ENCODE data around the gene SPDYE6. TPM values are rescaled to one million over a fixed set of nuclear protein-coding genes. Genes with fewer than 3 reads are reported as not detected.

Gene SPDYE6
- total and polyA plus RNA-seq, 4 donors, result 0.08 to 0.10 TPM; not detected in 2

GRCh38 chr7:102296514-102296913 is 59.7 kb downstream of the SPDYE6 start:
- Histone ChIP-seq H3K36me3 (ENCODE audit: control insufficient read depth in 4 of 4, insufficient read depth in 4 of 4, low read length in 4 of 4) (no peaks in the 10 kb centered on the region), H3K27me3 (ENCODE audit: control insufficient read depth in 3 of 3, insufficient read depth in 3 of 3, low read length in 2 of 3) (peaks cover 0 to 7% (median 2%) of the 10 kb centered on the region in 3 donors), H3K4me3 (no peak overlapping the region), H3K27ac (ENCODE audit: low read depth in 1 of 2, low read length in 1 of 2) (no peak overlapping the region), H3K9ac (ENCODE audit: insufficient read depth in 1 of 2, low read length in 2 of 2) (no peak overlapping the region), H3K9me3 (ENCODE audit: control insufficient read depth in 4 of 4, insufficient read depth in 3 of 4, low read length in 3 of 4) (no peaks in the 10 kb centered on the region), H3K4me1 (ENCODE audit: control insufficient read depth in 5 of 5, insufficient read depth in 5 of 5, low read length in 5 of 5) (no peaks in the 10 kb centered on the region)
- no peak for DNase-seq
- WGBS, 2 donors, result 94 to 95% methylated on average over 7 of the region's 7 CpGs
- no peak for ATAC-seq (ENCODE audit: insufficient read depth, low FRiP score)
- no peak for TF ChIP-seq CTCF (IDR thresholded peaks at IDR 0.05; ENCODE audit: control extremely low read depth, extremely low read depth)

GRCh38 chr7:102296179-102296438 is 60.1 kb downstream of the SPDYE6 start:
- TF ChIP-seq CTCF (IDR thresholded peaks at IDR 0.05; ENCODE audit: control extremely low read depth, extremely low read depth), result no peak
- Histone ChIP-seq H3K27me3 (ENCODE audit: control insufficient read depth in 3 of 3, insufficient read depth in 3 of 3, low read length in 2 of 3) (peaks cover 0 to 7% (median 2%) of the 10 kb centered on the region in 3 donors), H3K4me1 (ENCODE audit: control insufficient read depth in 5 of 5, insufficient read depth in 5 of 5, low read length in 5 of 5) (no peaks in the 10 kb centered on the region), H3K9me3 (ENCODE audit: control insufficient read depth in 4 of 4, insufficient read depth in 3 of 4, low read length in 3 of 4) (no peaks in the 10 kb centered on the region), H3K4me3 (no peak overlapping the region), H3K36me3 (ENCODE audit: control insufficient read depth in 4 of 4, insufficient read depth in 4 of 4, low read length in 4 of 4) (no peaks in the 10 kb centered on the region), H3K27ac (ENCODE audit: low read depth in 1 of 2, low read length in 1 of 2) (no peak overlapping the region), H3K9ac (ENCODE audit: insufficient read depth in 1 of 2, low read length in 2 of 2) (no peak overlapping the region)
- no peak for DNase-seq
- no peak for ATAC-seq (ENCODE audit: insufficient read depth, low FRiP score)
- WGBS, 2 donors, result 91 to 95% methylated on average over 6 of the region's 6 CpGs

Small RNAs within 50 kb of the gene (small RNA-seq; reads per million reads assigned to genes)
- gene AC091390.4 (ENCODE audit: low replicate concordance) (not detected), gene MIR548O (ENCODE audit: low replicate concordance) (not detected), gene RF00019 (ENCODE audit: low replicate concordance) (not detected)

Other genes with a start within 250 kb of the SPDYE6 start
- 1 to 10 TPM; 3.3 to 9.7 TPM for gene SH2B2, start 69.6 kb downstream of the SPDYE6 start, total RNA-seq
- gene SH2B2, start 69.6 kb downstream of the SPDYE6 start, polyA plus RNA-seq, result 1 to 10 TPM; 5.1 to 9.4 TPM
- gene PRKRIP1, start 39.9 kb upstream of the SPDYE6 start, total RNA-seq, result 10 to 100 TPM; 21.4 to 29.2 TPM
- 10 to 100 TPM; 14.6 to 25.7 TPM for gene PRKRIP1, start 39.9 kb upstream of the SPDYE6 start, polyA plus RNA-seq
- gene ORAI2, start 77.1 kb upstream of the SPDYE6 start, total RNA-seq, result 10 to 100 TPM; 15.0 to 39.8 TPM
- gene ORAI2, start 77.1 kb upstream of the SPDYE6 start, polyA plus RNA-seq, result 10 to 100 TPM in 1 of 2 donors, 1 to 10 TPM in 1; 7.6 to 48.9 TPM
- 10 to 100 TPM; 10.2 to 13.8 TPM for gene ALKBH4, start 108.4 kb upstream of the SPDYE6 start, total RNA-seq
- 10 to 100 TPM in 1 of 2 donors, 1 to 10 TPM in 1; 7.9 to 10.3 TPM for gene ALKBH4, start 108.4 kb upstream of the SPDYE6 start, polyA plus RNA-seq
- 10 to 100 TPM; 23.5 to 28.4 TPM for gene LRWD1, start 108.5 kb upstream of the SPDYE6 start, total RNA-seq
- gene LRWD1, start 108.5 kb upstream of the SPDYE6 start, polyA plus RNA-seq, result 10 to 100 TPM; 12.3 to 31.5 TPM
- 10 to 100 TPM; 10.3 to 45.0 TPM for gene POLR2J, start 122.5 kb upstream of the SPDYE6 start, total RNA-seq
- gene POLR2J, start 122.5 kb upstream of the SPDYE6 start, polyA plus RNA-seq, result 100 to 1,000 TPM in 1 of 2 donors, 10 to 100 TPM in 1; 66.2 to 151 TPM
- 10 to 100 TPM in 1 of 2 donors, 1 to 10 TPM in 1; 9.7 to 11.4 TPM for gene RASA4B, start 161.3 kb upstream of the SPDYE6 start, total RNA-seq
- 10 to 100 TPM in 1 of 2 donors, 1 to 10 TPM in 1; 7.3 to 24.6 TPM for gene RASA4B, start 161.3 kb upstream of the SPDYE6 start, polyA plus RNA-seq
- gene UPK3BL2, start 187.3 kb upstream of the SPDYE6 start, total RNA-seq, result 10 to 100 TPM; 17.4 to 23.7 TPM
- 10 to 100 TPM; 12.5 to 17.3 TPM for gene UPK3BL2, start 187.3 kb upstream of the SPDYE6 start, polyA plus RNA-seq
- under 1 TPM; 0.23 to 0.34 TPM for gene SPDYE2, start 194.8 kb upstream of the SPDYE6 start, total RNA-seq
- gene SPDYE2, start 194.8 kb upstream of the SPDYE6 start, polyA plus RNA-seq, result under 1 TPM in 1 of 2 donors, not detected in 1; 0.14 TPM
- 10 to 100 TPM; 34.5 to 51.3 TPM for gene POLR2J3, start 216.1 kb upstream of the SPDYE6 start, total RNA-seq
- 100 to 1,000 TPM in 1 of 2 donors, 10 to 100 TPM in 1; 47.5 to 126 TPM for gene POLR2J3, start 216.1 kb upstream of the SPDYE6 start, polyA plus RNA-seq

Measured in lung (tissue), 13 donors.